GM12878 (cell line): Measurements from ENCODE around the gene DNAH2. TPM values are rescaled to one million over a fixed set of nuclear protein-coding genes. Genes with fewer than 3 reads are reported as not detected.

Experiments used
- EZH2 ChIP-seq: IDR thresholded peaks from 2 replicates; pipeline ENCODE4 v1.6.1; 2012; ENCODE audit warnings: low read depth, mild to moderate bottlenecking, control low read depth, inconsistent platforms, low read length, borderline replicate concordance; ENCODE audit not compliant: control insufficient read depth
- HDGF ChIP-seq: fragments of 450-650 bp; IDR thresholded peaks from 2 replicates; pipeline ENCODE4 v1.6.1; 2016; ENCODE audit warnings: antibody characterized with exemption
- MXI1 ChIP-seq: fragments of 150-350 bp; IDR thresholded peaks from 2 replicates; pipeline ENCODE4 v1.6.1; 2011; ENCODE audit warnings: low read depth, mild to moderate bottlenecking, inconsistent platforms, low read length, improper control_type of control experiment
- SREBF2 ChIP-seq: IDR thresholded peaks from 2 replicates; pipeline ENCODE4 v1.6.1; 2012; ENCODE audit warnings: mild to moderate bottlenecking, low read length
- ZNF207 ChIP-seq: fragments of 450-650 bp; IDR thresholded peaks from 2 replicates; pipeline ENCODE4 v1.6.1; 2014; ENCODE audit warnings: antibody characterized with exemption, mild to moderate bottlenecking, borderline replicate concordance
- ZSCAN29 ChIP-seq: fragments of 450-650 bp; IDR thresholded peaks from 2 replicates; pipeline ENCODE4 v1.6.1; 2017; ENCODE audit warnings: mild to moderate bottlenecking, moderate library complexity
- polyA plus RNA-seq, 11 experiments: library from polyadenylated mRNA; depleted of rRNA in 4 of 11; unstranded in 6 of 11; stranded (reverse) in 5 of 11; fragments of >200 nt; fragmentation: Nextera tagmentation in 4 of 11; fragmentation: Illumina TruSeq in 1 of 11; extraction: Ambion mirVana in 4 of 11; extraction: Trizol in 1 of 11; gene quantifications; 1 replicate in 1 of 11; 2 replicates in 10 of 11; pipeline versions ENCODE4 v1.2.1 to v1.2.3, GENCODE V29; 2011 to 2016; ENCODE audit warnings: inconsistent platforms in 2 of 11, missing spikeins in 2 of 11, low read depth in 1 of 11
- total RNA-seq, 4 experiments: library from RNA; depleted of rRNA in 3 of 4; stranded (reverse); fragments of >200 nt in 3 of 4; fragmentation: Illumina TruSeq in 1 of 4; extraction: Trizol in 1 of 4; gene quantifications; 2 replicates each; pipeline versions ENCODE4 v1.2.1 to v1.2.3, GENCODE V29; 2013 to 2021
- TF ChIP-seq, protein P1 (sequence below): IDR thresholded peaks from 2 replicates; pipeline ENCODE4 v1.6.1; 2012; ENCODE audit warnings: mild to moderate bottlenecking, low read depth, low read length
- TF ChIP-seq, protein P2 (sequence below): fragments of 450-650 bp; formaldehyde crosslinking; IDR thresholded peaks from 2 replicates; pipeline ENCODE4 v1.4.0; 2020; ENCODE audit warnings: mild to moderate bottlenecking, moderate library complexity
- TF ChIP-seq, protein P3 (sequence below): fragments of 450-650 bp; IDR thresholded peaks from 2 replicates; pipeline ENCODE4 v1.6.1; 2017; ENCODE audit warnings: low read depth, mild to moderate bottlenecking, moderate library complexity

DNAH2 gene
- total and polyA plus RNA-seq, 10 of the 15 experiments (the other 5 are each of a cell fraction or from before 2014, with no cell fraction given): not detected

DNA sequence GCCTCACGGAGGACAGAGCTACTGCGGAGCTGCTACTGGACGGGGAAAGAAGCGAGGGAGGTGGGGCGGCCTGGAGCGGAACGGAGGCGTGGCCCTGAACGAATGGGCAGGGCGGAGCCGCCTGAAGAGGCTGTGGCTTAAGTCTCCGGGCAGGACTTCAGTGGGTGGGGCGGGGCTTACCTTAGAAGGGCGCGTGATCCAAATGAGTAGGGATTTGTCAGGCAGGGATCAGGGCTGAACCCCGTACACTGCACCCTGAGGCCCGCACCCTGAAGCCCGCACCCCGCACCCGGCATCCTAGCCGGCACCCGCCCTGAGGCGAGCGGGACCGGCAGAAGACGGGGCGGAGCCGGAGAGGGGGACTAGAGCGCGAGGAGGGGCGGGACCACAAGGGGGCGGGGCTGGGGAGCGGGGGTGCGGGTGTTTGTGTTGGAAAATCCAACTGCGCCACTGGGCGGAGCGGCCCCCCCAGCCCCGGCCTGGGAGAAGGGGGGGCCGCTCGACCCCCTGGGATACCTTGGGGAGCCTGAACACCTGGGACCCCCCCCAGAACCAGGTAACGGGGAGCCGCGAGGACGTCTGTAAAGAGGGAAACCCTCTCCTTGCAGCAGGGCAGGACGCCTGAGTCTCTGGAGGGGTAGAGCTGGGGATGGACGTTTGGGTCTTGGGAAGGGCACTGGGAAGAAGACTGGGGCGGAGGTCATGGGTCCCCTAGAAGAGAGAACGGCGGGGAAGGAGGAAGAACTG is 116.4 kb downstream of the DNAH2 start, which contains the start of gene KDM6B (continued):
- TF ChIP-seq, protein P1, sequence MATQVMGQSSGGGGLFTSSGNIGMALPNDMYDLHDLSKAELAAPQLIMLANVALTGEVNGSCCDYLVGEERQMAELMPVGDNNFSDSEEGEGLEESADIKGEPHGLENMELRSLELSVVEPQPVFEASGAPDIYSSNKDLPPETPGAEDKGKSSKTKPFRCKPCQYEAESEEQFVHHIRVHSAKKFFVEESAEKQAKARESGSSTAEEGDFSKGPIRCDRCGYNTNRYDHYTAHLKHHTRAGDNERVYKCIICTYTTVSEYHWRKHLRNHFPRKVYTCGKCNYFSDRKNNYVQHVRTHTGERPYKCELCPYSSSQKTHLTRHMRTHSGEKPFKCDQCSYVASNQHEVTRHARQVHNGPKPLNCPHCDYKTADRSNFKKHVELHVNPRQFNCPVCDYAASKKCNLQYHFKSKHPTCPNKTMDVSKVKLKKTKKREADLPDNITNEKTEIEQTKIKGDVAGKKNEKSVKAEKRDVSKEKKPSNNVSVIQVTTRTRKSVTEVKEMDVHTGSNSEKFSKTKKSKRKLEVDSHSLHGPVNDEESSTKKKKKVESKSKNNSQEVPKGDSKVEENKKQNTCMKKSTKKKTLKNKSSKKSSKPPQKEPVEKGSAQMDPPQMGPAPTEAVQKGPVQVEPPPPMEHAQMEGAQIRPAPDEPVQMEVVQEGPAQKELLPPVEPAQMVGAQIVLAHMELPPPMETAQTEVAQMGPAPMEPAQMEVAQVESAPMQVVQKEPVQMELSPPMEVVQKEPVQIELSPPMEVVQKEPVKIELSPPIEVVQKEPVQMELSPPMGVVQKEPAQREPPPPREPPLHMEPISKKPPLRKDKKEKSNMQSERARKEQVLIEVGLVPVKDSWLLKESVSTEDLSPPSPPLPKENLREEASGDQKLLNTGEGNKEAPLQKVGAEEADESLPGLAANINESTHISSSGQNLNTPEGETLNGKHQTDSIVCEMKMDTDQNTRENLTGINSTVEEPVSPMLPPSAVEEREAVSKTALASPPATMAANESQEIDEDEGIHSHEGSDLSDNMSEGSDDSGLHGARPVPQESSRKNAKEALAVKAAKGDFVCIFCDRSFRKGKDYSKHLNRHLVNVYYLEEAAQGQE: no peak
- TF ChIP-seq ZSCAN29: no peak
- 0 out of 2 replicates have a peak, but pooled peaks have one; percentile 2 for TF ChIP-seq ZNF207
- TF ChIP-seq SREBF2: no peak
- no peak for TF ChIP-seq EZH2
- TF ChIP-seq MXI1: peak; percentile 32; the same call in 1 of the 2 replicates
- peak; percentile 81; the same call in 1 of the 2 replicates for TF ChIP-seq HDGF
- TF ChIP-seq, protein P2, sequence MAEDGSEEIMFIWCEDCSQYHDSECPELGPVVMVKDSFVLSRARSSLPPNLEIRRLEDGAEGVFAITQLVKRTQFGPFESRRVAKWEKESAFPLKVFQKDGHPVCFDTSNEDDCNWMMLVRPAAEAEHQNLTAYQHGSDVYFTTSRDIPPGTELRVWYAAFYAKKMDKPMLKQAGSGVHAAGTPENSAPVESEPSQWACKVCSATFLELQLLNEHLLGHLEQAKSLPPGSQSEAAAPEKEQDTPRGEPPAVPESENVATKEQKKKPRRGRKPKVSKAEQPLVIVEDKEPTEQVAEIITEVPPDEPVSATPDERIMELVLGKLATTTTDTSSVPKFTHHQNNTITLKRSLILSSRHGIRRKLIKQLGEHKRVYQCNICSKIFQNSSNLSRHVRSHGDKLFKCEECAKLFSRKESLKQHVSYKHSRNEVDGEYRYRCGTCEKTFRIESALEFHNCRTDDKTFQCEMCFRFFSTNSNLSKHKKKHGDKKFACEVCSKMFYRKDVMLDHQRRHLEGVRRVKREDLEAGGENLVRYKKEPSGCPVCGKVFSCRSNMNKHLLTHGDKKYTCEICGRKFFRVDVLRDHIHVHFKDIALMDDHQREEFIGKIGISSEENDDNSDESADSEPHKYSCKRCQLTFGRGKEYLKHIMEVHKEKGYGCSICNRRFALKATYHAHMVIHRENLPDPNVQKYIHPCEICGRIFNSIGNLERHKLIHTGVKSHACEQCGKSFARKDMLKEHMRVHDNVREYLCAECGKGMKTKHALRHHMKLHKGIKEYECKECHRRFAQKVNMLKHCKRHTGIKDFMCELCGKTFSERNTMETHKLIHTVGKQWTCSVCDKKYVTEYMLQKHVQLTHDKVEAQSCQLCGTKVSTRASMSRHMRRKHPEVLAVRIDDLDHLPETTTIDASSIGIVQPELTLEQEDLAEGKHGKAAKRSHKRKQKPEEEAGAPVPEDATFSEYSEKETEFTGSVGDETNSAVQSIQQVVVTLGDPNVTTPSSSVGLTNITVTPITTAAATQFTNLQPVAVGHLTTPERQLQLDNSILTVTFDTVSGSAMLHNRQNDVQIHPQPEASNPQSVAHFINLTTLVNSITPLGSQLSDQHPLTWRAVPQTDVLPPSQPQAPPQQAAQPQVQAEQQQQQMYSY: no peak
- TF ChIP-seq, protein P3, sequence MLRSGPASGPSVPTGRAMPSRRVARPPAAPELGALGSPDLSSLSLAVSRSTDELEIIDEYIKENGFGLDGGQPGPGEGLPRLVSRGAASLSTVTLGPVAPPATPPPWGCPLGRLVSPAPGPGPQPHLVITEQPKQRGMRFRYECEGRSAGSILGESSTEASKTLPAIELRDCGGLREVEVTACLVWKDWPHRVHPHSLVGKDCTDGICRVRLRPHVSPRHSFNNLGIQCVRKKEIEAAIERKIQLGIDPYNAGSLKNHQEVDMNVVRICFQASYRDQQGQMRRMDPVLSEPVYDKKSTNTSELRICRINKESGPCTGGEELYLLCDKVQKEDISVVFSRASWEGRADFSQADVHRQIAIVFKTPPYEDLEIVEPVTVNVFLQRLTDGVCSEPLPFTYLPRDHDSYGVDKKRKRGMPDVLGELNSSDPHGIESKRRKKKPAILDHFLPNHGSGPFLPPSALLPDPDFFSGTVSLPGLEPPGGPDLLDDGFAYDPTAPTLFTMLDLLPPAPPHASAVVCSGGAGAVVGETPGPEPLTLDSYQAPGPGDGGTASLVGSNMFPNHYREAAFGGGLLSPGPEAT: peak; percentile 54; the same call in 1 of the 2 replicates
